ENCODE measurements around the gene CCDC7. TPM values are rescaled to one million over a fixed set of nuclear protein-coding genes. Genes with fewer than 3 reads are reported as not detected.
"Not testable (repeated sequence)": the region's sequence is repeated elsewhere in the genome, so short reads cannot be mapped to it uniquely, and the experiment has no call there.

CCDC7 gene
- total RNA-seq, 2 experiments from 2014 or later = 69.4 to 72.9 TPM

DNA sequence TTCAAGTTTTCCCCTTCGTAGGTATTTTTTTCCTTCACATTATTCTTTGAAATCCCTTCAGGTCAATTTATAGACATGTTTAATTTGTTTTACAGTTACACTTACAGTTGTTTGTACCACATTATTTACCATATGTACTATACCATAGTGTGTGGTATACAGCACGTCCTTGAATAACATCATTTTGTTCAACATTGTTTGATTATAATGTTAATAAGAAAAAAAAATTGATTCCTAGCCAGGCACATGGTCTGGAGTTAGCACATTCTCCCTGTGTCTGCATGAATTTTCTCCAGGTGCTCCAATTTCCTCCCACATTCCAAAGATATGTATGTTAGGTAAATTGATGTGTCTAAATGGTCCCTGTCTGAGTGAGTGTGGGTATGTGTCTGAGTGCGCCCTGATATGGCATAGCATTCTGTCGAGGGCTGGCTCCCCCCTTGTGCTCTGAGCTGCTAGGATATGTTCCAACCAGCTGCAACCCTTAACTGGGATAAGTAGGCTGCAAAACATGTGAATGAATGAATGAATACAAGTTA lies 247.6 kb downstream of the CCDC7 start:
- Histone ChIP-seq H3K27me3 (ENCODE audit: control insufficient read depth in 1 of 2, insufficient read depth in 2 of 2, low read length in 2 of 2) (no peaks in the 10 kb centered on the region), H3K9me3 (ENCODE audit: control insufficient read depth in 1 of 2, insufficient read depth in 1 of 2, low read length in 2 of 2) (peaks cover 0 to 15% of the 10 kb centered on the region in 2 experiments), H3K4me3 (ENCODE audit: low read length) (no peak overlapping the region), H3K4me1 (ENCODE audit: insufficient read depth, low read length) (no peaks in the 10 kb centered on the region), H3K36me3 (ENCODE audit: insufficient read depth, low read length) (peaks cover 7% of the 10 kb centered on the region), H3K27ac (ENCODE audit: low read depth in 1 of 2, low read length in 2 of 2) (no peak overlapping the region)
- intact Hi-C loops (cut with DNase I, micrococcal nuclease) = no loop called here
- POLR2A ChIA-PET = no interaction called here
- peaks cover 68% of the 10 kb centered on the region for H3K36me3 Mint-ChIP-seq (ENCODE audit: low read depth)
- no peak overlapping the region for H3K4me3 Mint-ChIP-seq
- peaks cover 15% of the 10 kb centered on the region for H3K9me3 Mint-ChIP-seq
- no peaks in the 10 kb centered on the region for H3K27me3 Mint-ChIP-seq
- no peak for ATAC-seq (ENCODE audit: poor library complexity)
- TF ChIP-seq, protein P1, sequence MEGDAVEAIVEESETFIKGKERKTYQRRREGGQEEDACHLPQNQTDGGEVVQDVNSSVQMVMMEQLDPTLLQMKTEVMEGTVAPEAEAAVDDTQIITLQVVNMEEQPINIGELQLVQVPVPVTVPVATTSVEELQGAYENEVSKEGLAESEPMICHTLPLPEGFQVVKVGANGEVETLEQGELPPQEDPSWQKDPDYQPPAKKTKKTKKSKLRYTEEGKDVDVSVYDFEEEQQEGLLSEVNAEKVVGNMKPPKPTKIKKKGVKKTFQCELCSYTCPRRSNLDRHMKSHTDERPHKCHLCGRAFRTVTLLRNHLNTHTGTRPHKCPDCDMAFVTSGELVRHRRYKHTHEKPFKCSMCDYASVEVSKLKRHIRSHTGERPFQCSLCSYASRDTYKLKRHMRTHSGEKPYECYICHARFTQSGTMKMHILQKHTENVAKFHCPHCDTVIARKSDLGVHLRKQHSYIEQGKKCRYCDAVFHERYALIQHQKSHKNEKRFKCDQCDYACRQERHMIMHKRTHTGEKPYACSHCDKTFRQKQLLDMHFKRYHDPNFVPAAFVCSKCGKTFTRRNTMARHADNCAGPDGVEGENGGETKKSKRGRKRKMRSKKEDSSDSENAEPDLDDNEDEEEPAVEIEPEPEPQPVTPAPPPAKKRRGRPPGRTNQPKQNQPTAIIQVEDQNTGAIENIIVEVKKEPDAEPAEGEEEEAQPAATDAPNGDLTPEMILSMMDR (IDR thresholded peaks at IDR 0.05) = no peak
- no peaks in the 10 kb centered on the region for H3K4me1 Mint-ChIP-seq (ENCODE audit: low read depth)
- H3K27ac Mint-ChIP-seq = no peak overlapping the region
- no peak for DNase-seq
- CTCF ChIA-PET = no interaction called here

DNA sequence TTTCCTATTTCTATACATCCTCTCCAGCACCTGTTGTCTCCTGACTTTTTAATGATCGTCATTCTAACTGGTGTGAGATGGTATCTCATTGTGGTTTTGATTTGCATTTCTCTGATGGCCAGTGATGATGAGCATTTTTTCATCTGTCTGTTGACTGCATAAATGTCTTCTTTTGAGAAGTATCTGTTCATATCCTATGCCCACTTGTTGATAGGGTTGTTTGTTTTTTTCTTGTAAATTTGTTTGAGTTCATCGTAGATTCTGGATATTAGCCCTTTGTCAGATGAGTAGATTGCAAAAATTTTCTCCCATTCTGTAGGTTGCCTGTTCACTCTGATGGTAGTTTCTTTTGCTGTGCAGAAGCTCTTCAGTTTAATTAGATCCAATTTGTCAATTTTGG lies 253.7 kb downstream of the CCDC7 start:
- H3K27ac ChIP-seq (ENCODE audit: low read depth in 1 of 2, low read length in 2 of 2); intact Hi-C loops (cut with DNase I, micrococcal nuclease); H3K36me3 ChIP-seq (ENCODE audit: insufficient read depth, low read length); DNase-seq; H3K4me1 ChIP-seq (ENCODE audit: insufficient read depth, low read length); POLR2A ChIA-PET; H3K4me3 ChIP-seq (ENCODE audit: low read length); ATAC-seq (ENCODE audit: poor library complexity); H3K4me1 Mint-ChIP-seq (ENCODE audit: low read depth); H3K27me3 Mint-ChIP-seq; H3K27ac Mint-ChIP-seq; H3K27me3 ChIP-seq (ENCODE audit: control insufficient read depth in 1 of 2, insufficient read depth in 2 of 2, low read length in 2 of 2); CTCF ChIA-PET; H3K4me3 Mint-ChIP-seq: not testable (repeated sequence)
- H3K9me3 ChIP-seq (ENCODE audit: control insufficient read depth in 1 of 2, insufficient read depth in 1 of 2, low read length in 2 of 2) = peaks cover 0 to 23% of the 10 kb centered on the region in 2 experiments
- Mint-ChIP-seq H3K9me3 (peaks cover 25% of the 10 kb centered on the region), H3K36me3 (ENCODE audit: low read depth) (peaks cover 79% of the 10 kb centered on the region)

DNA sequence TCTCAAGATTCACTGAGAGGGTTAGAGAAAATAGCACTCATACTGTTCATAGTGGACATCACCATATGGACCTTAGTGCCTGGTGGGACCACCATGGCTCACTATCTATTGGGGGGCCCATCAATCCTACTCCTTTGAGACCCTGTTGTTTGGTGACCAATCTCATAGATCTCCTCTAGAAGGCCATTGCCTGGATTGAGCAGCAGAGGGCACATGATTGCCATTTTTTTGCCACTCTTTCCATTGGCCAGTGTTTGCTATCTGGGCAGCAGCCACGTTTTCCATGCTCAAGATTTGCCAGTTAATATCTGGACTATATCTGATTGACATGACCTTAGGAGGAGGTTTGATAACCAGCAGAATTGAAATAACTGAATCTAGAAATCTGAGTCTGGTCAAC lies 267.6 kb downstream of the CCDC7 start:
- no peak overlapping the region for H3K4me3 Mint-ChIP-seq
- Histone ChIP-seq H3K9me3 (ENCODE audit: control insufficient read depth in 1 of 2, insufficient read depth in 1 of 2, low read length in 2 of 2) (peaks cover 10 to 12% of the 10 kb centered on the region in 2 experiments), H3K27ac (ENCODE audit: low read depth in 1 of 2, low read length in 2 of 2) (no peak overlapping the region), H3K27me3 (ENCODE audit: control insufficient read depth in 1 of 2, insufficient read depth in 2 of 2, low read length in 2 of 2) (no peaks in the 10 kb centered on the region), H3K4me1 (ENCODE audit: insufficient read depth, low read length) (no peaks in the 10 kb centered on the region), H3K4me3 (ENCODE audit: low read length) (no peak overlapping the region), H3K36me3 (ENCODE audit: insufficient read depth, low read length) (no peaks in the 10 kb centered on the region)
- peaks cover 19% of the 10 kb centered on the region for H3K9me3 Mint-ChIP-seq
- ChIA-PET CTCF (no interaction called here), POLR2A (no interaction called here)
- no peaks in the 10 kb centered on the region for H3K27me3 Mint-ChIP-seq
- H3K4me1 Mint-ChIP-seq (ENCODE audit: low read depth) = no peaks in the 10 kb centered on the region
- no peak overlapping the region for H3K27ac Mint-ChIP-seq
- H3K36me3 Mint-ChIP-seq (ENCODE audit: low read depth) = peaks cover 64% of the 10 kb centered on the region
- ATAC-seq (ENCODE audit: poor library complexity) (no peak), DNase-seq (no peak)
- intact Hi-C loops (cut with DNase I, micrococcal nuclease) = no loop called here
- TF ChIP-seq, protein P1 (IDR thresholded peaks at IDR 0.05) = no peak

DNA sequence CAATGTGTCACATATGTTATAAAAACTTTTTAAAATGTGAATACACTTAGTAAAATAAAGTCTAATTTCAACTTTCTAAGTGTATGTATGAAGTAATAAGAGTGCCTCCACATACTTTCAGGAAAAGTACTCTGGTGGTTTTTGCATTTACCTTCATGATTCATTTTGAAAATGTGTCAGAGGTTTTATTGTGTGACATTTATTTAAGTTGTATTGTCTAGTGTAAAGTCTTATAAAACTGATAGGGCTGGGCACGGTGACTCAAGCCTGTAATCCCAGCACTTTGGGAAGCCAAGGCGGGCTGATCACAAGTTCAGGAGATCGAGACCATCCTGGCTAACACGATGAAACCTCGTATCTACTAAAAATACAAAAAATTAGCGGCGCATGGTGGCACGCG lies 285.6 kb downstream of the CCDC7 start:
- H3K4me3 Mint-ChIP-seq = no peak overlapping the region
- Histone ChIP-seq H3K27ac (ENCODE audit: low read depth in 1 of 2, low read length in 2 of 2) (no peak overlapping the region), H3K4me3 (ENCODE audit: low read length) (no peak overlapping the region), H3K9me3 (ENCODE audit: control insufficient read depth in 1 of 2, insufficient read depth in 1 of 2, low read length in 2 of 2) (no peaks in the 10 kb centered on the region), H3K36me3 (ENCODE audit: insufficient read depth, low read length) (no peaks in the 10 kb centered on the region), H3K27me3 (ENCODE audit: control insufficient read depth in 1 of 2, insufficient read depth in 2 of 2, low read length in 2 of 2) (no peaks in the 10 kb centered on the region), H3K4me1 (ENCODE audit: insufficient read depth, low read length) (no peaks in the 10 kb centered on the region)
- DNase-seq (no peak), ATAC-seq (ENCODE audit: poor library complexity) (no peak)
- no peak overlapping the region for H3K27ac Mint-ChIP-seq
- POLR2A ChIA-PET = no interaction called here
- TF ChIP-seq, protein P1 (IDR thresholded peaks at IDR 0.05) = no peak
- H3K4me1 Mint-ChIP-seq (ENCODE audit: low read depth) = no peaks in the 10 kb centered on the region
- H3K36me3 Mint-ChIP-seq (ENCODE audit: low read depth) = peaks cover 35% of the 10 kb centered on the region
- intact Hi-C loops (cut with DNase I, micrococcal nuclease) = no loop called here
- CTCF ChIA-PET = no interaction called here
- H3K27me3 Mint-ChIP-seq = no peaks in the 10 kb centered on the region
- no peaks in the 10 kb centered on the region for H3K9me3 Mint-ChIP-seq
